ENCODE measurements around the gene CACUL1. TPM values are rescaled to one million over a fixed set of nuclear protein-coding genes. Genes with fewer than 3 reads are reported as not detected.
"Not testable (repeated sequence)": the region's sequence is repeated elsewhere in the genome, so short reads cannot be mapped to it uniquely, and the experiment has no call there.

The CACUL1 gene
- total RNA-seq, 3 donors from 2014 or later: 31.2 to 33.5 (median 31.8) TPM

GRCh38 chr10:118753331-118754228, 1.2 kb downstream of the CACUL1 start:
- H3K4me1 Mint-ChIP-seq (ENCODE audit: low read depth): peaks cover 39% of the 10 kb centered on the region
- no peak for DNase-seq

GRCh38 chr10:118752409-118752808, 2.4 kb downstream of the CACUL1 start:
- H3K36me3 Mint-ChIP-seq (ENCODE audit: insufficient read depth): peaks cover 14% of the 10 kb centered on the region
- peaks cover 50% of the 10 kb centered on the region for H3K4me1 Mint-ChIP-seq (ENCODE audit: low read depth)
- H3K27me3 Mint-ChIP-seq (ENCODE audit: low read depth): no peaks in the 10 kb centered on the region
- ATAC-seq (no peak), DNase-seq (no peak)
- no peaks in the 10 kb centered on the region for H3K9me3 Mint-ChIP-seq
- H3K4me3 Mint-ChIP-seq: peak overlapping the region; percentile 45

More at GRCh38 chr10:118753331-118754228, 1.2 kb downstream of the CACUL1 start:
- H3K9me3 Mint-ChIP-seq: no peaks in the 10 kb centered on the region
- peaks cover 2% of the 10 kb centered on the region for H3K36me3 Mint-ChIP-seq (ENCODE audit: insufficient read depth)
- peak overlapping the region; percentile 93 for H3K4me3 Mint-ChIP-seq
- H3K27me3 Mint-ChIP-seq (ENCODE audit: low read depth): no peaks in the 10 kb centered on the region
- no peak for ATAC-seq

GRCh38 chr10:118751265-118751664, 3.5 kb downstream of the CACUL1 start:
- Mint-ChIP-seq H3K4me3 (no peak overlapping the region), H3K27me3 (ENCODE audit: low read depth) (no peaks in the 10 kb centered on the region), H3K36me3 (ENCODE audit: insufficient read depth) (peaks cover 19% of the 10 kb centered on the region), H3K4me1 (ENCODE audit: low read depth) (peaks cover 60% of the 10 kb centered on the region), H3K9me3 (no peaks in the 10 kb centered on the region)
- ATAC-seq (no peak), DNase-seq (no peak)

- no peaks in the 10 kb centered on the region for H3K27me3 Mint-ChIP-seq (ENCODE audit: low read depth)
- H3K9me3 Mint-ChIP-seq: no peaks in the 10 kb centered on the region
- no peak for ATAC-seq
- peaks cover 23% of the 10 kb centered on the region for H3K36me3 Mint-ChIP-seq (ENCODE audit: insufficient read depth)
- no peak overlapping the region for H3K4me3 Mint-ChIP-seq
- no peak for DNase-seq
- H3K4me1 Mint-ChIP-seq (ENCODE audit: low read depth): peaks cover 66% of the 10 kb centered on the region
These were observed 6.7 kb downstream of the CACUL1 start for GRCh38 chr10:118748041-118748440.

GRCh38 chr10:118746246-118746645, 8.5 kb downstream of the CACUL1 start:
- Mint-ChIP-seq H3K36me3 (ENCODE audit: insufficient read depth) (peaks cover 23% of the 10 kb centered on the region), H3K4me3 (no peak overlapping the region), H3K9me3 (no peaks in the 10 kb centered on the region), H3K27me3 (ENCODE audit: low read depth) (no peaks in the 10 kb centered on the region), H3K4me1 (ENCODE audit: low read depth) (peaks cover 70% of the 10 kb centered on the region)
- no peak for DNase-seq
- no peak for ATAC-seq

GRCh38 chr10:118745056-118745455, 9.7 kb downstream of the CACUL1 start:
- Mint-ChIP-seq H3K9me3 (no peaks in the 10 kb centered on the region), H3K36me3 (ENCODE audit: insufficient read depth) (peaks cover 23% of the 10 kb centered on the region), H3K27me3 (ENCODE audit: low read depth) (no peaks in the 10 kb centered on the region), H3K4me1 (ENCODE audit: low read depth) (peaks cover 67% of the 10 kb centered on the region), H3K4me3 (no peak overlapping the region)
- ATAC-seq (no peak), DNase-seq (no peak)

- not testable (repeated sequence) for DNase-seq; ATAC-seq; H3K27me3 Mint-ChIP-seq (ENCODE audit: low read depth); H3K9me3 Mint-ChIP-seq; H3K4me3 Mint-ChIP-seq
- Mint-ChIP-seq H3K4me1 (ENCODE audit: low read depth) (peaks cover 71% of the 10 kb centered on the region), H3K36me3 (ENCODE audit: insufficient read depth) (peaks cover 23% of the 10 kb centered on the region)
These were observed 10.3 kb downstream of the CACUL1 start for GRCh38 chr10:118744346-118744918.

- Mint-ChIP-seq H3K4me1 (ENCODE audit: low read depth) (peaks cover 69% of the 10 kb centered on the region), H3K27me3 (ENCODE audit: low read depth) (no peaks in the 10 kb centered on the region), H3K4me3 (no peak overlapping the region), H3K36me3 (ENCODE audit: insufficient read depth) (peaks cover 14% of the 10 kb centered on the region), H3K9me3 (no peaks in the 10 kb centered on the region)
- DNase-seq: no peak
- no peak for ATAC-seq
These were observed 12.0 kb downstream of the CACUL1 start for GRCh38 chr10:118742782-118743181.

GRCh38 chr10:118742032-118742431, 12.7 kb downstream of the CACUL1 start:
- Mint-ChIP-seq H3K4me3 (no peak overlapping the region), H3K9me3 (no peaks in the 10 kb centered on the region), H3K27me3 (ENCODE audit: low read depth) (no peaks in the 10 kb centered on the region), H3K4me1 (ENCODE audit: low read depth) (peaks cover 71% of the 10 kb centered on the region), H3K36me3 (ENCODE audit: insufficient read depth) (peaks cover 10% of the 10 kb centered on the region)
- DNase-seq (no peak), ATAC-seq (no peak)

GRCh38 chr10:118738406-118738805, 16.4 kb downstream of the CACUL1 start:
- DNase-seq (no peak), ATAC-seq (no peak)
- Mint-ChIP-seq H3K4me3 (no peak overlapping the region), H3K9me3 (no peaks in the 10 kb centered on the region), H3K4me1 (ENCODE audit: low read depth) (peaks cover 77% of the 10 kb centered on the region), H3K36me3 (ENCODE audit: insufficient read depth) (peaks cover 4% of the 10 kb centered on the region), H3K27me3 (ENCODE audit: low read depth) (no peaks in the 10 kb centered on the region)

GRCh38 chr10:118737603-118738302, 17.0 kb downstream of the CACUL1 start:
- Mint-ChIP-seq H3K4me1 (ENCODE audit: low read depth) (peaks cover 79% of the 10 kb centered on the region), H3K4me3 (no peak overlapping the region), H3K36me3 (ENCODE audit: insufficient read depth) (peaks cover 4% of the 10 kb centered on the region), H3K27me3 (ENCODE audit: low read depth) (no peaks in the 10 kb centered on the region), H3K9me3 (no peaks in the 10 kb centered on the region)
- ATAC-seq: no peak
- no peak for DNase-seq

- no peak for ATAC-seq
- DNase-seq: no peak
- peaks cover 4% of the 10 kb centered on the region for H3K36me3 Mint-ChIP-seq (ENCODE audit: insufficient read depth)
- H3K27me3 Mint-ChIP-seq (ENCODE audit: low read depth): no peaks in the 10 kb centered on the region
- H3K4me3 Mint-ChIP-seq: no peak overlapping the region
- H3K9me3 Mint-ChIP-seq: no peaks in the 10 kb centered on the region
- H3K4me1 Mint-ChIP-seq (ENCODE audit: low read depth): peaks cover 86% of the 10 kb centered on the region
These were observed 19.5 kb downstream of the CACUL1 start for GRCh38 chr10:118735294-118735693.

- peaks cover 4% of the 10 kb centered on the region for H3K36me3 Mint-ChIP-seq (ENCODE audit: insufficient read depth)
- H3K27me3 Mint-ChIP-seq (ENCODE audit: low read depth): no peaks in the 10 kb centered on the region
- ATAC-seq (no peak), DNase-seq (no peak)
- H3K4me3 Mint-ChIP-seq: no peak overlapping the region
- peaks cover 88% of the 10 kb centered on the region for H3K4me1 Mint-ChIP-seq (ENCODE audit: low read depth)
- H3K9me3 Mint-ChIP-seq: no peaks in the 10 kb centered on the region
These were observed 20.3 kb downstream of the CACUL1 start for GRCh38 chr10:118734475-118734874.

All from activated T-cell treated with anti-CD3 and anti-CD28 coated beads, Interleukin-2, amount 50 U/mL, for 4 hours (primary cell).